Measurements from ENCODE around the gene MYO15A.

Gene MYO15A

GRCh38 chr17:18111330-18111971 lies 2.9 kb downstream of the MYO15A start:
- Histone ChIP-seq H3K4me3 (ENCODE audit: insufficient read depth, low read depth, low read length, poor library complexity, severe bottlenecking) (no peak overlapping the region), H3K36me3 (ENCODE audit: control insufficient read depth, insufficient read depth, low read length) (no peaks in the 10 kb centered on the region), H3K4me1 (ENCODE audit: control insufficient read depth, insufficient read depth, low read length, poor library complexity, severe bottlenecking) (no peaks in the 10 kb centered on the region), H3K27ac (ENCODE audit: insufficient read depth, low read length, poor library complexity, severe bottlenecking) (no peak overlapping the region), H3K9me3 (ENCODE audit: control insufficient read depth, low read length) (no peaks in the 10 kb centered on the region), H3K27me3 (replicated peaks; ENCODE audit: control insufficient read depth, insufficient read depth, low read length, poor library complexity, severe bottlenecking) (no peaks in the 10 kb centered on the region)
- no peak for DNase-seq

- no peaks in the 10 kb centered on the region for H3K9me3 ChIP-seq (ENCODE audit: control insufficient read depth, low read length)
- no peak overlapping the region for H3K4me3 ChIP-seq (ENCODE audit: insufficient read depth, low read depth, low read length, poor library complexity, severe bottlenecking)
- no peak overlapping the region for H3K27ac ChIP-seq (ENCODE audit: insufficient read depth, low read length, poor library complexity, severe bottlenecking)
- H3K27me3 ChIP-seq (replicated peaks; ENCODE audit: control insufficient read depth, insufficient read depth, low read length, poor library complexity, severe bottlenecking) = no peaks in the 10 kb centered on the region
- H3K36me3 ChIP-seq (ENCODE audit: control insufficient read depth, insufficient read depth, low read length) = no peaks in the 10 kb centered on the region
- DNase-seq = no peak
- H3K4me1 ChIP-seq (ENCODE audit: control insufficient read depth, insufficient read depth, low read length, poor library complexity, severe bottlenecking) = no peaks in the 10 kb centered on the region
Measured at GRCh38 chr17:18115517-18115916, 7.0 kb downstream of the MYO15A start.

- Histone ChIP-seq H3K4me3 (ENCODE audit: insufficient read depth, low read depth, low read length, poor library complexity, severe bottlenecking) (no peak overlapping the region), H3K27ac (ENCODE audit: insufficient read depth, low read length, poor library complexity, severe bottlenecking) (no peak overlapping the region), H3K4me1 (ENCODE audit: control insufficient read depth, insufficient read depth, low read length, poor library complexity, severe bottlenecking) (no peaks in the 10 kb centered on the region), H3K36me3 (ENCODE audit: control insufficient read depth, insufficient read depth, low read length) (no peaks in the 10 kb centered on the region), H3K9me3 (ENCODE audit: control insufficient read depth, low read length) (no peaks in the 10 kb centered on the region), H3K27me3 (replicated peaks; ENCODE audit: control insufficient read depth, insufficient read depth, low read length, poor library complexity, severe bottlenecking) (no peaks in the 10 kb centered on the region)
- DNase-seq = no peak
Measured at GRCh38 chr17:18116078-18116477, 7.5 kb downstream of the MYO15A start.

GRCh38 chr17:18117533-18117932 lies 9.0 kb downstream of the MYO15A start:
- no peaks in the 10 kb centered on the region for H3K36me3 ChIP-seq (ENCODE audit: control insufficient read depth, insufficient read depth, low read length)

GRCh38 chr17:18117982-18118975 lies 9.7 kb downstream of the MYO15A start:
- Histone ChIP-seq H3K4me3 (ENCODE audit: insufficient read depth, low read depth, low read length, poor library complexity, severe bottlenecking) (no peak overlapping the region), H3K9me3 (ENCODE audit: control insufficient read depth, low read length) (no peaks in the 10 kb centered on the region), H3K27ac (ENCODE audit: insufficient read depth, low read length, poor library complexity, severe bottlenecking) (no peak overlapping the region), H3K4me1 (ENCODE audit: control insufficient read depth, insufficient read depth, low read length, poor library complexity, severe bottlenecking) (no peaks in the 10 kb centered on the region), H3K36me3 (ENCODE audit: control insufficient read depth, insufficient read depth, low read length) (no peaks in the 10 kb centered on the region), H3K27me3 (replicated peaks; ENCODE audit: control insufficient read depth, insufficient read depth, low read length, poor library complexity, severe bottlenecking) (no peaks in the 10 kb centered on the region)
- DNase-seq = no peak

More at GRCh38 chr17:18117533-18117932, 9.0 kb downstream of the MYO15A start:
- Histone ChIP-seq H3K9me3 (ENCODE audit: control insufficient read depth, low read length) (no peaks in the 10 kb centered on the region), H3K27ac (ENCODE audit: insufficient read depth, low read length, poor library complexity, severe bottlenecking) (no peak overlapping the region), H3K27me3 (replicated peaks; ENCODE audit: control insufficient read depth, insufficient read depth, low read length, poor library complexity, severe bottlenecking) (no peaks in the 10 kb centered on the region), H3K4me3 (ENCODE audit: insufficient read depth, low read depth, low read length, poor library complexity, severe bottlenecking) (no peak overlapping the region), H3K4me1 (ENCODE audit: control insufficient read depth, insufficient read depth, low read length, poor library complexity, severe bottlenecking) (no peaks in the 10 kb centered on the region)
- no peak for DNase-seq

- H3K4me1 ChIP-seq (ENCODE audit: control insufficient read depth, insufficient read depth, low read length, poor library complexity, severe bottlenecking) = no peaks in the 10 kb centered on the region
- no peak overlapping the region for H3K27ac ChIP-seq (ENCODE audit: insufficient read depth, low read length, poor library complexity, severe bottlenecking)
- H3K4me3 ChIP-seq (ENCODE audit: insufficient read depth, low read depth, low read length, poor library complexity, severe bottlenecking) = no peak overlapping the region
- no peak for DNase-seq
- no peaks in the 10 kb centered on the region for H3K27me3 ChIP-seq (replicated peaks; ENCODE audit: control insufficient read depth, insufficient read depth, low read length, poor library complexity, severe bottlenecking)
- no peaks in the 10 kb centered on the region for H3K9me3 ChIP-seq (ENCODE audit: control insufficient read depth, low read length)
- H3K36me3 ChIP-seq (ENCODE audit: control insufficient read depth, insufficient read depth, low read length) = no peaks in the 10 kb centered on the region
Measured at GRCh38 chr17:18119166-18119745, 10.7 kb downstream of the MYO15A start.

- no peak overlapping the region for H3K27ac ChIP-seq (ENCODE audit: insufficient read depth, low read length, poor library complexity, severe bottlenecking)
- H3K36me3 ChIP-seq (ENCODE audit: control insufficient read depth, insufficient read depth, low read length) = no peaks in the 10 kb centered on the region
- no peak for DNase-seq
- no peaks in the 10 kb centered on the region for H3K4me1 ChIP-seq (ENCODE audit: control insufficient read depth, insufficient read depth, low read length, poor library complexity, severe bottlenecking)
- H3K9me3 ChIP-seq (ENCODE audit: control insufficient read depth, low read length) = no peaks in the 10 kb centered on the region
- H3K4me3 ChIP-seq (ENCODE audit: insufficient read depth, low read depth, low read length, poor library complexity, severe bottlenecking) = no peak overlapping the region
- H3K27me3 ChIP-seq (replicated peaks; ENCODE audit: control insufficient read depth, insufficient read depth, low read length, poor library complexity, severe bottlenecking) = no peaks in the 10 kb centered on the region
Measured at GRCh38 chr17:18119938-18120337, 11.4 kb downstream of the MYO15A start.

GRCh38 chr17:18120461-18121017 lies 12.0 kb downstream of the MYO15A start:
- H3K27ac ChIP-seq (ENCODE audit: insufficient read depth, low read length, poor library complexity, severe bottlenecking) = no peak overlapping the region
- DNase-seq = no peak
- no peak overlapping the region for H3K4me3 ChIP-seq (ENCODE audit: insufficient read depth, low read depth, low read length, poor library complexity, severe bottlenecking)
- no peaks in the 10 kb centered on the region for H3K4me1 ChIP-seq (ENCODE audit: control insufficient read depth, insufficient read depth, low read length, poor library complexity, severe bottlenecking)
- no peaks in the 10 kb centered on the region for H3K9me3 ChIP-seq (ENCODE audit: control insufficient read depth, low read length)
- no peaks in the 10 kb centered on the region for H3K36me3 ChIP-seq (ENCODE audit: control insufficient read depth, insufficient read depth, low read length)
- H3K27me3 ChIP-seq (replicated peaks; ENCODE audit: control insufficient read depth, insufficient read depth, low read length, poor library complexity, severe bottlenecking) = no peaks in the 10 kb centered on the region

GRCh38 chr17:18121144-18121910 lies 12.8 kb downstream of the MYO15A start:
- Histone ChIP-seq H3K9me3 (ENCODE audit: control insufficient read depth, low read length) (no peaks in the 10 kb centered on the region), H3K36me3 (ENCODE audit: control insufficient read depth, insufficient read depth, low read length) (no peaks in the 10 kb centered on the region), H3K27me3 (replicated peaks; ENCODE audit: control insufficient read depth, insufficient read depth, low read length, poor library complexity, severe bottlenecking) (no peaks in the 10 kb centered on the region), H3K4me3 (ENCODE audit: insufficient read depth, low read depth, low read length, poor library complexity, severe bottlenecking) (no peak overlapping the region), H3K27ac (ENCODE audit: insufficient read depth, low read length, poor library complexity, severe bottlenecking) (no peak overlapping the region), H3K4me1 (ENCODE audit: control insufficient read depth, insufficient read depth, low read length, poor library complexity, severe bottlenecking) (no peaks in the 10 kb centered on the region)
- DNase-seq = no peak
